H1 (cell line): Measurements from ENCODE around the gene LRPPRC. TPM values are rescaled to one million over a fixed set of nuclear protein-coding genes. Genes with fewer than 3 reads are reported as not detected.

ENCODE experiments used
- CTCF ChIA-PET: fragments of 300-600 bp; sonication (Branson Sonifier 250); formaldehyde crosslinking; loops from one replicate; lab custom pipeline; 2021; ENCODE audit not compliant: partially characterized antibody; lab: Charles Lee
- POLR2A ChIA-PET: fragments of 300-600 bp; sonication (Branson Sonifier 250); formaldehyde crosslinking; loops from one replicate; lab custom pipeline; 2021; ENCODE audit warnings: inconsistent platforms; ENCODE audit not compliant: partially characterized antibody; lab: Charles Lee
- DNase-seq, 2 experiments: peaks; one replicate each; pipeline versions ENCODE4 v3.0.0 to v3.0.0-alpha.2; 2010 to 2022; ENCODE audit warnings: low spot score in 2 of 2, low read depth in 1 of 2, mixed read lengths in 1 of 2
- FAIRE-seq: peaks from 2 replicates; lab custom pipeline; 2011; peaks lifted over from hg19 to GRCh38; lab: Jason Lieb, UNC
- H2AFZ ChIP-seq: 2 replicates; pipeline ENCODE4 v1.8.1; 2012; ENCODE audit warnings: low read length, inconsistent platforms
- H2AK5ac ChIP-seq: 2 replicates; pipeline ENCODE4 v1.6.1; 2013; ENCODE audit warnings: low read depth, low read length
- H2BK120ac ChIP-seq: replicated peaks from 2 replicates; pipeline ENCODE3; 2013; ENCODE audit warnings: low read depth, low read length, inconsistent platforms
- H2BK12ac ChIP-seq: 2 replicates; pipeline ENCODE4 v1.6.1; 2013; ENCODE audit warnings: low read depth, low read length
- H2BK15ac ChIP-seq: 2 replicates; pipeline ENCODE4 v1.6.1; 2013; ENCODE audit warnings: low read length
- H2BK20ac ChIP-seq: 2 replicates; pipeline ENCODE4 v1.6.1; 2013; ENCODE audit warnings: low read length
- H2BK5ac ChIP-seq: 2 replicates; pipeline ENCODE4 v1.6.1; 2013; ENCODE audit warnings: low read depth, low read length
- H3K14ac ChIP-seq: 2 replicates; pipeline ENCODE4 v1.6.1; 2013; ENCODE audit warnings: inconsistent platforms; ENCODE audit not compliant: insufficient read length
- H3K18ac ChIP-seq: 2 replicates; pipeline ENCODE4 v1.6.1; 2013; ENCODE audit warnings: low read length; ENCODE audit errors: extremely low read depth
- H3K23ac ChIP-seq: 2 replicates; pipeline ENCODE4 v1.6.1; 2013; ENCODE audit warnings: inconsistent platforms; ENCODE audit not compliant: insufficient read length
- H3K23me2 ChIP-seq: 2 replicates; pipeline ENCODE4 v1.6.1; 2013; ENCODE audit warnings: low read depth, low read length
- H3K27ac ChIP-seq: 2 replicates; pipeline ENCODE4 v1.6.1; 2011; ENCODE audit warnings: low read depth, low read length, inconsistent platforms
- H3K27me3 ChIP-seq, 4 experiments: replicated peaks in 1 of 4; 1 replicate in 1 of 4; 2 replicates in 3 of 4; pipeline versions ENCODE4 v1.6.1 to v1.8.1; 2011 to 2013; ENCODE audit warnings: low read length in 3 of 4, mild to moderate bottlenecking in 3 of 4, inconsistent platforms in 2 of 4, mixed read lengths in 2 of 4, moderate library complexity in 1 of 4; ENCODE audit not compliant: control insufficient read depth in 3 of 4, insufficient read depth in 3 of 4; ENCODE audit errors: extremely low read depth in 1 of 4
- H3K36me3 ChIP-seq, 4 experiments: 2 replicates each; pipeline versions ENCODE4 v1.6.1 to v1.8.1; 2011 to 2013; ENCODE audit warnings: mild to moderate bottlenecking in 4 of 4, low read length in 3 of 4, moderate library complexity in 2 of 4, control low read depth in 1 of 4, inconsistent platforms in 1 of 4; ENCODE audit not compliant: insufficient read depth in 4 of 4, control insufficient read depth in 2 of 4
- H3K4ac ChIP-seq: replicated peaks from 2 replicates; pipeline ENCODE3; 2013; ENCODE audit warnings: low read length, low read depth, mixed read lengths, inconsistent platforms; ENCODE audit not compliant: insufficient read length
- H3K4me1 ChIP-seq, 4 experiments: replicated peaks in 1 of 4; 1 replicate in 1 of 4; 2 replicates in 3 of 4; pipeline versions ENCODE4 v1.6.1 to v1.8.1; 2011 to 2013; ENCODE audit warnings: low read length in 3 of 4, inconsistent platforms in 2 of 4, mixed read lengths in 1 of 4; ENCODE audit not compliant: insufficient read depth in 4 of 4, control insufficient read depth in 3 of 4
- H3K4me2 ChIP-seq, 2 experiments: 2 replicates each; pipeline versions ENCODE4 v1.6.1 to v1.8.1; 2011 to 2013; ENCODE audit warnings: low read depth in 2 of 2, low read length in 2 of 2, control low read depth in 1 of 2, inconsistent platforms in 1 of 2, mild to moderate bottlenecking in 1 of 2; ENCODE audit not compliant: insufficient read depth in 1 of 2
- H3K4me3 ChIP-seq, 4 experiments: fragments of 200-600, 300-600 bp in 1 of 4; sonication (generic), shearing (Covaris generic), sonication (Bioruptor Twin) in 1 of 4; 2 replicates each; pipeline versions ENCODE4 v1.5.1 to v1.8.1; 2011 to 2016; ENCODE audit warnings: low read length in 4 of 4, low read depth in 3 of 4, control low read depth in 2 of 4, inconsistent platforms in 2 of 4, mild to moderate bottlenecking in 2 of 4, mixed read lengths in 1 of 4, moderate library complexity in 1 of 4; ENCODE audit not compliant: insufficient read depth in 2 of 4; ENCODE audit errors: extremely low read depth in 1 of 4
- H3K56ac ChIP-seq: replicated peaks from 2 replicates; pipeline ENCODE3; 2013; ENCODE audit warnings: low read depth, mild to moderate bottlenecking, mixed read lengths, low read length, inconsistent platforms; ENCODE audit not compliant: insufficient read length
- H3K79me1 ChIP-seq: 2 replicates; pipeline ENCODE4 v1.6.1; 2013; ENCODE audit warnings: low read depth, low read length, control low read depth
- H3K79me2 ChIP-seq, 2 experiments: 2 replicates each; pipeline versions ENCODE4 v1.6.1 to v1.8.1; 2012 to 2013; ENCODE audit warnings: low read length in 2 of 2, mild to moderate bottlenecking in 2 of 2, inconsistent platforms in 1 of 2; ENCODE audit not compliant: insufficient read depth in 2 of 2, control insufficient read depth in 1 of 2
- H3K9ac ChIP-seq, 4 experiments: replicated peaks in 1 of 4; 1 replicate in 1 of 4; 2 replicates in 3 of 4; pipeline versions ENCODE4 v1.6.1 to v1.8.1; 2011 to 2013; ENCODE audit warnings: low read depth in 3 of 4, low read length in 3 of 4, control low read depth in 2 of 4, mild to moderate bottlenecking in 2 of 4, moderate library complexity in 2 of 4, inconsistent platforms in 1 of 4; ENCODE audit errors: extremely low read depth in 1 of 4
- H3K9me3 ChIP-seq, 2 experiments: 2 replicates each; pipeline versions ENCODE4 v1.6.1 to v1.8.1; 2012 to 2013; ENCODE audit warnings: mild to moderate bottlenecking in 2 of 2, moderate library complexity in 2 of 2, control low read depth in 1 of 2, inconsistent platforms in 1 of 2, low read depth in 1 of 2, low read length in 1 of 2, mixed read lengths in 1 of 2; ENCODE audit not compliant: insufficient read depth in 2 of 2
- H4K20me1 ChIP-seq, 2 experiments: replicated peaks in 1 of 2; 2 replicates each; pipeline versions ENCODE3 to v1.8.1; 2011 to 2013; ENCODE audit warnings: inconsistent platforms in 2 of 2, low read length in 2 of 2, mild to moderate bottlenecking in 1 of 2; ENCODE audit not compliant: insufficient read depth in 2 of 2, control insufficient read depth in 1 of 2
- H4K5ac ChIP-seq: 2 replicates; pipeline ENCODE4 v1.6.1; 2013; ENCODE audit warnings: low read length, low read depth, mixed read lengths, inconsistent platforms; ENCODE audit not compliant: insufficient read length
- H4K8ac ChIP-seq: 2 replicates; pipeline ENCODE4 v1.8.0; 2013; ENCODE audit warnings: mild to moderate bottlenecking, moderate library complexity, low read length, inconsistent platforms; ENCODE audit not compliant: insufficient read depth; ENCODE audit errors: extremely low read depth
- H4K91ac ChIP-seq: replicated peaks from 2 replicates; pipeline ENCODE3; 2013; ENCODE audit warnings: low read length, mixed read lengths, inconsistent platforms; ENCODE audit not compliant: insufficient read length
- BCL11A ChIP-seq, 2 experiments: IDR thresholded peaks; one replicate each; pipeline ENCODE4 v1.6.1; 2011; ENCODE audit warnings: low read depth in 2 of 2, low read length in 2 of 2, mild to moderate bottlenecking in 2 of 2
- CREB1 ChIP-seq: IDR thresholded peaks from 2 replicates; pipeline ENCODE4 v1.6.1; 2012; ENCODE audit warnings: inconsistent platforms
- EGR1 ChIP-seq: IDR thresholded peaks from 2 replicates; pipeline ENCODE4 v1.6.1; 2011; ENCODE audit warnings: low read depth, low read length, borderline replicate concordance
- MAFK ChIP-seq: IDR thresholded peaks from 2 replicates; pipeline ENCODE4 v1.6.1; 2012; ENCODE audit warnings: low read depth, mild to moderate bottlenecking, improper control_type of control experiment, low read length
- NANOG ChIP-seq: IDR thresholded peaks from 2 replicates; pipeline ENCODE4 v1.6.1; 2011; ENCODE audit warnings: low read length, low read depth, mild to moderate bottlenecking, inconsistent platforms; ENCODE audit not compliant: insufficient read depth, poor library complexity, severe bottlenecking
- SAP30 ChIP-seq: fragments of 300-600 bp; sonication (generic); IDR thresholded peaks from 2 replicates; pipeline ENCODE4 v1.7.1; 2012; ENCODE audit warnings: low read length, moderate library complexity, mild to moderate bottlenecking, inconsistent platforms; ENCODE audit not compliant: insufficient read depth, insufficient replicate concordance
- SIX5 ChIP-seq: IDR thresholded peaks from 2 replicates; pipeline ENCODE4 v1.6.1; 2011; ENCODE audit warnings: mild to moderate bottlenecking, low read depth, low read length
- SP2 ChIP-seq: IDR thresholded peaks from 2 replicates; pipeline ENCODE4 v1.6.1; 2012; ENCODE audit warnings: mild to moderate bottlenecking, low read length, inconsistent platforms
- TBP ChIP-seq: IDR thresholded peaks from 2 replicates; pipeline ENCODE4 v1.6.1; 2011; ENCODE audit warnings: low read depth, low read length, improper control_type of control experiment
- TEAD4 ChIP-seq: IDR thresholded peaks from 2 replicates; pipeline ENCODE4 v1.6.1; 2012; ENCODE audit warnings: low read depth, low read length, inconsistent platforms, mixed read lengths
- WGBS, 2 experiments: shearing (Covaris generic) in 1 of 2; methylation state at CpG; one replicate each; pipeline versions ENCODE4 v1.1.6 to v1.1.7; 2013 to 2015; ENCODE audit warnings: low lambda C conversion rate in 2 of 2, mixed read lengths in 2 of 2, inconsistent platforms in 1 of 2, low coverage in 1 of 2, missing lambda C conversion rate in 1 of 2; ENCODE audit not compliant: insufficient replicate concordance in 2 of 2, insufficient coverage in 1 of 2, insufficient read length in 1 of 2; ENCODE audit errors: extremely low coverage in 1 of 2, missing lambda C conversion rate in 1 of 2; 5-methylcytosine and 5-hydroxymethylcytosine counted together
- polyA plus RNA-seq, 7 experiments: library from polyadenylated mRNA; depleted of rRNA in 3 of 7; stranded (reverse) in 5 of 7; unstranded in 2 of 7; fragments of >200 nt in 5 of 7; fragments of 200-250 nt in 2 of 7; gene quantifications; 1 replicate in 5 of 7; 2 replicates in 1 of 7; 4 replicates in 1 of 7; pipeline versions ENCODE4 v1.2.1 to v1.2.3, GENCODE V29; 2011 to 2013; ENCODE audit warnings: missing spikeins in 2 of 7, mixed read lengths in 2 of 7
- total RNA-seq: library from RNA; stranded (reverse); fragmentation: NEBNext Ultra II Directional; extraction: Animal tissue kit (Norgen Biotek cat#: 25700); gene quantifications from 2 replicates; pipeline ENCODE4 v1.2.1, GENCODE V29; 2021
- TF ChIP-seq, protein P1 (sequence below): IDR thresholded peaks from 2 replicates; pipeline ENCODE4 v1.6.1; 2011; ENCODE audit warnings: low read depth, mild to moderate bottlenecking, low read length; ENCODE audit not compliant: insufficient read depth
- TF ChIP-seq, protein P2 (sequence below), 3 experiments: IDR thresholded peaks; 1 replicate in 2 of 3; 2 replicates in 1 of 3; pipeline versions ENCODE4 v1.5.1 to v1.6.1; 2011; ENCODE audit warnings: low read length in 3 of 3, mild to moderate bottlenecking in 3 of 3, inconsistent platforms in 2 of 3, low read depth in 1 of 3, moderate library complexity in 1 of 3; ENCODE audit not compliant: insufficient read depth in 1 of 3; ENCODE audit errors: control extremely low read depth in 1 of 3

The LRPPRC gene
- total and polyA plus RNA-seq, 2 of the 8 experiments (the other 6 are each of a cell fraction or from before 2014, with no cell fraction given), result 43.4 to 167 TPM

GRCh38 chr2:43842866-43843226 lies 152.9 kb downstream of the LRPPRC start:
- Histone ChIP-seq H3K79me2 (no peaks in the 10 kb centered on the region), H2BK12ac (no peak overlapping the region), H3K9ac (no peak overlapping the region), H2BK15ac (no peak overlapping the region), H3K14ac (no peak overlapping the region), H4K8ac (no peak overlapping the region), H3K36me3 (no peaks in the 10 kb centered on the region), H3K4me3 (no peak overlapping the region), H4K91ac (no peak overlapping the region), H2BK120ac (no peak overlapping the region), H3K18ac (no peak overlapping the region), H2BK5ac (no peak overlapping the region), H2AK5ac (no peak overlapping the region), H3K56ac (no peak overlapping the region), H3K4me2 (no peak overlapping the region), H2BK20ac (no peak overlapping the region), H3K27me3 (no peaks in the 10 kb centered on the region), H3K9me3 (no peaks in the 10 kb centered on the region), H4K20me1 (no peaks in the 10 kb centered on the region), H2AFZ (no peak overlapping the region), H3K27ac (no peak overlapping the region), H4K5ac (no peak overlapping the region), H3K23ac (no peak overlapping the region), H3K4me1 (peaks cover 0 to 6% (median 2%) of the 10 kb centered on the region in 4 experiments; a peak in 3 of 7 replicates), H3K79me1 (no peaks in the 10 kb centered on the region), H3K23me2 (no peaks in the 10 kb centered on the region), H3K4ac (no peak overlapping the region)
- FAIRE-seq, result no peak
- peak in 1 of 2 experiments; percentile 10 for DNase-seq
- whole genome bisulfite sequencing, 2 experiments, result 96% methylated on average over 9 of the region's 9 CpGs; no CpG with 5 or more reads in 1 of the 2 experiments
- ChIA-PET CTCF (interaction anchor here (0.8 to 2.3 kb wide), 3 partner anchors 9 to 107 kb away, joined by 3 to 9 read pairs (median 4); no protein-coding TSS in a partner anchor), POLR2A (no interaction called here)
- no peak for TF ChIP-seq NANOG
- no peak for TF ChIP-seq BCL11A (IDR thresholded peaks at IDR 0.05; ENCODE audit: low read depth in 2 of 2, low read length in 2 of 2)
- TF ChIP-seq TEAD4, result no peak
- TF ChIP-seq EGR1, result no peak
- no peak for TF ChIP-seq MAFK
- no peak for TF ChIP-seq SP2
- TF ChIP-seq CREB1, result no peak
- no peak for TF ChIP-seq TBP
- no peak for TF ChIP-seq SIX5
- TF ChIP-seq SAP30, result no peak
- TF ChIP-seq, protein P1, sequence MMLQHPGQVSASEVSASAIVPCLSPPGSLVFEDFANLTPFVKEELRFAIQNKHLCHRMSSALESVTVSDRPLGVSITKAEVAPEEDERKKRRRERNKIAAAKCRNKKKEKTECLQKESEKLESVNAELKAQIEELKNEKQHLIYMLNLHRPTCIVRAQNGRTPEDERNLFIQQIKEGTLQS, result no peak
- TF ChIP-seq, protein P2, sequence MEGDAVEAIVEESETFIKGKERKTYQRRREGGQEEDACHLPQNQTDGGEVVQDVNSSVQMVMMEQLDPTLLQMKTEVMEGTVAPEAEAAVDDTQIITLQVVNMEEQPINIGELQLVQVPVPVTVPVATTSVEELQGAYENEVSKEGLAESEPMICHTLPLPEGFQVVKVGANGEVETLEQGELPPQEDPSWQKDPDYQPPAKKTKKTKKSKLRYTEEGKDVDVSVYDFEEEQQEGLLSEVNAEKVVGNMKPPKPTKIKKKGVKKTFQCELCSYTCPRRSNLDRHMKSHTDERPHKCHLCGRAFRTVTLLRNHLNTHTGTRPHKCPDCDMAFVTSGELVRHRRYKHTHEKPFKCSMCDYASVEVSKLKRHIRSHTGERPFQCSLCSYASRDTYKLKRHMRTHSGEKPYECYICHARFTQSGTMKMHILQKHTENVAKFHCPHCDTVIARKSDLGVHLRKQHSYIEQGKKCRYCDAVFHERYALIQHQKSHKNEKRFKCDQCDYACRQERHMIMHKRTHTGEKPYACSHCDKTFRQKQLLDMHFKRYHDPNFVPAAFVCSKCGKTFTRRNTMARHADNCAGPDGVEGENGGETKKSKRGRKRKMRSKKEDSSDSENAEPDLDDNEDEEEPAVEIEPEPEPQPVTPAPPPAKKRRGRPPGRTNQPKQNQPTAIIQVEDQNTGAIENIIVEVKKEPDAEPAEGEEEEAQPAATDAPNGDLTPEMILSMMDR (IDR thresholded peaks at IDR 0.05; ENCODE audit: control extremely low read depth in 1 of 3, insufficient read depth in 1 of 3, low read depth in 1 of 3, low read length in 3 of 3), result no peak
